Mesothelial cell of epicardium (in vitro differentiated cells): Measurements from ENCODE around the gene FGF2. TPM values are rescaled to one million over a fixed set of nuclear protein-coding genes. Genes with fewer than 3 reads are reported as not detected.

ENCODE experiments used
- DNase-seq, 2 experiments: peaks; one replicate each; pipeline ENCODE4 v3.0.0; 2021; ENCODE audit warnings: low spot score in 2 of 2; ENCODE audit not compliant: unreplicated experiment in 2 of 2
- H3K27ac Mint-ChIP-seq: 2 replicates; pipeline ENCODE4 v1.8.0; 2021; ENCODE audit warnings: mixed read lengths
- H3K27me3 Mint-ChIP-seq: 2 replicates; pipeline ENCODE4 v1.8.0; 2021; ENCODE audit warnings: low read depth, mixed read lengths
- H3K36me3 Mint-ChIP-seq: 2 replicates; pipeline ENCODE4 v1.8.0; 2021; ENCODE audit warnings: mixed read lengths
- H3K4me1 Mint-ChIP-seq: 2 replicates; pipeline ENCODE4 v1.8.0; 2021; ENCODE audit warnings: mixed read lengths
- H3K4me3 Mint-ChIP-seq: 2 replicates; pipeline ENCODE4 v1.8.0; 2021; ENCODE audit warnings: mild to moderate bottlenecking, moderate library complexity, mixed read lengths
- H3K9me3 Mint-ChIP-seq: 2 replicates; pipeline ENCODE4 v1.8.0; 2021; ENCODE audit warnings: mixed read lengths
- total RNA-seq: library from RNA; stranded (reverse); gene quantifications from 3 replicates; pipeline ENCODE4 v1.2.1, GENCODE V29; 2021
- TF ChIP-seq, protein P1 (sequence below): fragments of 200-600 bp; sonication (generic); IDR thresholded peaks from one replicate; pipeline ENCODE4 v1.5.0; 2021; ENCODE audit warnings: antibody characterized with exemption; ENCODE audit not compliant: unreplicated experiment

FGF2 gene
- total RNA-seq, 1 donor from 2014 or later, result 11.3 TPM

DNA sequence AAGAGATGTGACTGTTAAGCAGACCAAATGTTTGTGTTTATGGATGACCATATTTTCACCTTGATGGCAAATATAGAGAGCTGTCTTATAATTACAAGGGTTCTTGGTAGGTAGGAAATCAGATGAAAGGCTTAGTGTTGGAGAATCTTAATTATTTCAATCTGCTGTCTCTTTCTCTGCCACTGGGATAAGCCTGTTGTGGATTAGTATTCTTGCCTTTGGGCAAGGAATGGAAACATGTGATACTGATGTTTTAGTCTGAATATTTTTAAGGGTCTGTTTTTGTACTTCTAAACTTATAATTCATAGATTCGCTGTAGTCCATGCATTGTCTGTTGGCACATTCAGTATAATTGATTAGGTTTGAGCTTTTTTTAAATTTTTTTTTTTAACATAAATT lies 119.5 kb downstream of the FGF2 start:
- H3K27me3 Mint-ChIP-seq, result no peaks in the 10 kb centered on the region
- H3K36me3 Mint-ChIP-seq, result peaks cover 49% of the 10 kb centered on the region
- no peak for DNase-seq
- no peak overlapping the region for H3K4me3 Mint-ChIP-seq
- no peak overlapping the region for H3K27ac Mint-ChIP-seq
- TF ChIP-seq, protein P1, sequence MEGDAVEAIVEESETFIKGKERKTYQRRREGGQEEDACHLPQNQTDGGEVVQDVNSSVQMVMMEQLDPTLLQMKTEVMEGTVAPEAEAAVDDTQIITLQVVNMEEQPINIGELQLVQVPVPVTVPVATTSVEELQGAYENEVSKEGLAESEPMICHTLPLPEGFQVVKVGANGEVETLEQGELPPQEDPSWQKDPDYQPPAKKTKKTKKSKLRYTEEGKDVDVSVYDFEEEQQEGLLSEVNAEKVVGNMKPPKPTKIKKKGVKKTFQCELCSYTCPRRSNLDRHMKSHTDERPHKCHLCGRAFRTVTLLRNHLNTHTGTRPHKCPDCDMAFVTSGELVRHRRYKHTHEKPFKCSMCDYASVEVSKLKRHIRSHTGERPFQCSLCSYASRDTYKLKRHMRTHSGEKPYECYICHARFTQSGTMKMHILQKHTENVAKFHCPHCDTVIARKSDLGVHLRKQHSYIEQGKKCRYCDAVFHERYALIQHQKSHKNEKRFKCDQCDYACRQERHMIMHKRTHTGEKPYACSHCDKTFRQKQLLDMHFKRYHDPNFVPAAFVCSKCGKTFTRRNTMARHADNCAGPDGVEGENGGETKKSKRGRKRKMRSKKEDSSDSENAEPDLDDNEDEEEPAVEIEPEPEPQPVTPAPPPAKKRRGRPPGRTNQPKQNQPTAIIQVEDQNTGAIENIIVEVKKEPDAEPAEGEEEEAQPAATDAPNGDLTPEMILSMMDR, result no peak
- H3K4me1 Mint-ChIP-seq, result no peaks in the 10 kb centered on the region
- peaks cover 16% of the 10 kb centered on the region for H3K9me3 Mint-ChIP-seq

Other genes with a start within 250 kb of the FGF2 start
- not detected in 3 replicates for gene IL21, start 205.8 kb upstream of the FGF2 start, total RNA-seq
- gene BBS12, start 94.1 kb upstream of the FGF2 start, total RNA-seq, result 2.3 to 3.2 TPM (median 2.9 TPM) in 3 replicates
- gene NUDT6, start 95.8 kb downstream of the FGF2 start, total RNA-seq, result 7.9 to 9.3 TPM (median 8.2 TPM) in 3 replicates